ENCODE data around the gene SLMAP. TPM values are rescaled to one million over a fixed set of nuclear protein-coding genes. Genes with fewer than 3 reads are reported as not detected.

SLMAP gene
- total and polyA plus RNA-seq, 11 donors = 96.4 to 534 (median 269) TPM

DNA sequence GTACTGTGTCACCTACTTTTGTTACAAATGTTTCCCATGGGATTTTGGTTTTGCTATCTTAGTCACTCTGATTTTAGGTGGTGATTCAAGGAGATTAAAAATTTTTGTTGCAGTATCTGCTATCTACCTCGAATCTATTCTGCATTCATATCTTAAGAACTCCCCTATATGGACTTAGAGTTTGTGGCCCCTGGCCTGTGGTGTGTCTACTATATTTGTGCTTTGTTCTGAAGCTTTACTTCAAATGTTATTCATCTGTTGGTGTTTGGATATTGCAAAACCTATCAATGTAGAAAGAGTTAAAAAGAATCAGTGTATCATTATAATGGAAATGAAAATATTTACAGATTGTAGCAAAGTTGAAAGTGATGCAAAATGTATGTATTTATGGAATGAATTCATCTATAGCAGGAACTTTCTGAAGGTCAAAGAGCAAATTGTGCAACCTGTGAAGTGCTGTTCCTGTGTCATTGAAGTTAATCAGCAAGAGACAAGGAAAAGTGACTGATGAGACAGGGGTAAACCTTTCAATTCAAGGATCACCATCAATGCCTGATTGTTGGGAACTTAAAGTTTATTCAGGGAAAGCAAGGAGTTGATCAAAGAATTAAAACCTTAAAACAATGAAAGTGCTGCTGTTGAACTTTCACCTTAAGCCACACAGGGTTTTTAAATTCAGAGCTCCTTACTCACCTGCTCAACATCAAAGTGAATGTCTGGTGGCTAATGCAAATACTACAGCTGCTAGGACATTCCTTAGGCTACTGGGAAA is 71.0 kb downstream of the SLMAP start:
- intact Hi-C loops (cut with DNase I) = loop anchor here in 8 of 10 donors (5.0 to 10.0 kb wide), 8 partner anchors 70 to 432 kb away; partner anchors contain the start of genes SLMAP (in 3 of the 8) and DENND6A (in 1 of the 8)
- no peak for TF ChIP-seq POLR2A (IDR thresholded peaks at IDR 0.05)
- TF ChIP-seq, protein P1, sequence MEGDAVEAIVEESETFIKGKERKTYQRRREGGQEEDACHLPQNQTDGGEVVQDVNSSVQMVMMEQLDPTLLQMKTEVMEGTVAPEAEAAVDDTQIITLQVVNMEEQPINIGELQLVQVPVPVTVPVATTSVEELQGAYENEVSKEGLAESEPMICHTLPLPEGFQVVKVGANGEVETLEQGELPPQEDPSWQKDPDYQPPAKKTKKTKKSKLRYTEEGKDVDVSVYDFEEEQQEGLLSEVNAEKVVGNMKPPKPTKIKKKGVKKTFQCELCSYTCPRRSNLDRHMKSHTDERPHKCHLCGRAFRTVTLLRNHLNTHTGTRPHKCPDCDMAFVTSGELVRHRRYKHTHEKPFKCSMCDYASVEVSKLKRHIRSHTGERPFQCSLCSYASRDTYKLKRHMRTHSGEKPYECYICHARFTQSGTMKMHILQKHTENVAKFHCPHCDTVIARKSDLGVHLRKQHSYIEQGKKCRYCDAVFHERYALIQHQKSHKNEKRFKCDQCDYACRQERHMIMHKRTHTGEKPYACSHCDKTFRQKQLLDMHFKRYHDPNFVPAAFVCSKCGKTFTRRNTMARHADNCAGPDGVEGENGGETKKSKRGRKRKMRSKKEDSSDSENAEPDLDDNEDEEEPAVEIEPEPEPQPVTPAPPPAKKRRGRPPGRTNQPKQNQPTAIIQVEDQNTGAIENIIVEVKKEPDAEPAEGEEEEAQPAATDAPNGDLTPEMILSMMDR (IDR thresholded peaks at IDR 0.05) = no peak
- H3K4me3 ChIP-seq = no peak overlapping the region
- H3K27me3 ChIP-seq = no peaks in the 10 kb centered on the region
- H3K27ac ChIP-seq = no peak overlapping the region
- peaks cover 0 to 50% (median 20%) of the 10 kb centered on the region in 12 donors for H3K4me1 ChIP-seq
- no peak for ATAC-seq
- H3K9me3 ChIP-seq = no peaks in the 10 kb centered on the region
- WGBS, 4 donors = 68 to 84% (median 79%) methylated on average over 1 of the region's 1 CpG
- peaks cover 0 to 12% (median 6%) of the 10 kb centered on the region in 9 donors for H3K36me3 ChIP-seq
- no peak for DNase-seq

DNA sequence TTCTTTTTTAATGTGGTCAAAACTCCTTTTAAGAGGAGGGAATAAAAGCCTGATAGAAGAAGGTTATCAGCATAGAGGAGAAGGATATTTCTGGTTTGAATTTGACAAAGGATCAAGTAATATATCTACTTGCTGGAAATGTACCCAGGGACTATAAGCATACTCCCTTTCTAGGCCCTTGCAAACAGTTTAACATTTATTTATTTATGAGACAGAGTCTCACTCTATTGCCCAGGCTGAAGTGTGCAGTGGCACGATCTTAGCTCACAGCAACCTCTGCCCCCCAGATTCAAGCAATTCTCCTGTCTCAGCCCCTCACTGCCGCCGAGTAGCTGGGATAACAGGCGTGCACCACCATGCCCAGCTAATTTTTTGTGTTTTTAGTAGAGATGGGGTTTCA is 71.6 kb downstream of the SLMAP start:
- WGBS, 4 donors = 93 to 97% (median 94%) methylated on average over 4 of the region's 4 CpGs
- DNase-seq (no peak), ATAC-seq (no peak)
- Histone ChIP-seq H3K4me3 (no peak overlapping the region), H3K27me3 (no peaks in the 10 kb centered on the region), H3K27ac (no peak overlapping the region), H3K36me3 (peaks cover 0 to 18% (median 11%) of the 10 kb centered on the region in 9 donors), H3K4me1 (peaks cover 0 to 44% (median 18%) of the 10 kb centered on the region in 12 donors), H3K9me3 (no peaks in the 10 kb centered on the region)
- TF ChIP-seq, protein P1 (IDR thresholded peaks at IDR 0.05) = no peak
- no peak for TF ChIP-seq POLR2A (IDR thresholded peaks at IDR 0.05)
- intact Hi-C loops (cut with DNase I) = loop anchor here in 8 of 10 donors (5.0 to 10.0 kb wide), 8 partner anchors 70 to 433 kb away; partner anchors contain the start of genes SLMAP (in 3 of the 8) and DENND6A (in 1 of the 8)

DNA sequence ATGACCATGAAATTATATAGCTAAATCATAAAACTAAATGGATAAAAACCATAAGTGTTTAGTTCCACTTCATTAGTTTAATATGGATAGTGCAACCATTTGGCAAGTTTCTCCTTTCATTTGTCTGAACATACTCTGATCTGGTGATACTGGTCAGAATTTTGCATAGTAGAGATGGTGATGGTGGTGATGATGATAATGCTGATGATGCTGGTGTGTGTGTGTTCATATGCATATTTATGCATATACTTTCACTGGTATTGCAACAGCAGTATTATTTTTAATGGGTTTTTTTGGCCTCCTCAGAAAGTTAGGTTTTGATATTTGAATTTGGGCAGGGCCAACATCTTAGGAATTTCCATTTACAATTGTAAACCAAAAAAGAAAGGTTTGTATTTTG is 76.4 kb downstream of the SLMAP start:
- TF ChIP-seq POLR2A (IDR thresholded peaks at IDR 0.05) = no peak
- TF ChIP-seq, protein P1 (IDR thresholded peaks at IDR 0.05) = no peak
- no peak for DNase-seq

DNA sequence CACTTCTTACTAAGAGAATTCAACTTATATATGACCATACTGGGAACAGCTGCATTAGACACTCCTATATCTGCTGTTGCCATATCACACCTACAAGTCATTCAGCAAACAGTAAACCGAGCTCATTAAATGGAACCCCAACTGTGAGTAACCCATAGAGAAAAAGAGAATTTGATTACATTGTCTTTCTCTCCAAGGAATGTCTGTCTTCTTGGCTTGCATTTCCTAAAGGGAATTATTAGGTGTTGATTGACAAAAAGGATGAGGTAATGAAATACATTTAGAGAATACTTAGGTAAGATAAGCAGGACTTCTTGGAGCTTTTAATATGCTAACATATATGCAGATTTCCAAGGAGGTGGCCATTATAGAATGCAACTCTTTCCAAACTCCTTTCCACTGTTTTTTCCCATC is 76.8 kb downstream of the SLMAP start:
- 50 to 74% (median 73%) methylated on average over 1 of the region's 1 CpG for WGBS, 4 donors
- no peaks in the 10 kb centered on the region for H3K27me3 ChIP-seq

More for the DNA sequence above, 76.4 kb downstream of the SLMAP start:
- Histone ChIP-seq H3K4me3 (no peak overlapping the region), H3K27me3 (no peaks in the 10 kb centered on the region), H3K27ac (no peak overlapping the region), H3K9me3 (no peaks in the 10 kb centered on the region), H3K4me1 (peaks cover 0 to 18% (median 2%) of the 10 kb centered on the region in 12 donors), H3K36me3 (peaks cover 0 to 23% (median 15%) of the 10 kb centered on the region in 9 donors)
- intact Hi-C loops (cut with DNase I) = no loop called here
- ATAC-seq = no peak

More for the DNA sequence above, 76.8 kb downstream of the SLMAP start:
- no peak overlapping the region for H3K4me3 ChIP-seq
- intact Hi-C loops (cut with DNase I) = no loop called here
- no peak overlapping the region for H3K27ac ChIP-seq
- peaks cover 0 to 15% (median 0%) of the 10 kb centered on the region in 12 donors for H3K4me1 ChIP-seq
- ATAC-seq = no peak
- H3K9me3 ChIP-seq = no peaks in the 10 kb centered on the region
- no peak for DNase-seq
- peaks cover 0 to 23% (median 15%) of the 10 kb centered on the region in 9 donors for H3K36me3 ChIP-seq
- TF ChIP-seq, protein P1 (IDR thresholded peaks at IDR 0.05) = no peak
- no peak for TF ChIP-seq POLR2A (IDR thresholded peaks at IDR 0.05)
